GM19468 (cell line): Measurements from ENCODE around the gene HSD17B12.
"Not testable (repeated sequence)": the region's sequence is repeated elsewhere in the genome, so short reads cannot be mapped to it uniquely, and the experiment has no call there.

Experiments
- ATAC-seq: cut with Tn5 transposase; IDR thresholded peaks from one replicate; pipeline ENCODE4 v1.9.1; 2021; ENCODE audit warnings: mild to moderate bottlenecking, moderate library complexity, moderate number of reproducible peaks; ENCODE audit not compliant: unreplicated experiment; ENCODE audit errors: extremely low read depth

Gene HSD17B12

DNA sequence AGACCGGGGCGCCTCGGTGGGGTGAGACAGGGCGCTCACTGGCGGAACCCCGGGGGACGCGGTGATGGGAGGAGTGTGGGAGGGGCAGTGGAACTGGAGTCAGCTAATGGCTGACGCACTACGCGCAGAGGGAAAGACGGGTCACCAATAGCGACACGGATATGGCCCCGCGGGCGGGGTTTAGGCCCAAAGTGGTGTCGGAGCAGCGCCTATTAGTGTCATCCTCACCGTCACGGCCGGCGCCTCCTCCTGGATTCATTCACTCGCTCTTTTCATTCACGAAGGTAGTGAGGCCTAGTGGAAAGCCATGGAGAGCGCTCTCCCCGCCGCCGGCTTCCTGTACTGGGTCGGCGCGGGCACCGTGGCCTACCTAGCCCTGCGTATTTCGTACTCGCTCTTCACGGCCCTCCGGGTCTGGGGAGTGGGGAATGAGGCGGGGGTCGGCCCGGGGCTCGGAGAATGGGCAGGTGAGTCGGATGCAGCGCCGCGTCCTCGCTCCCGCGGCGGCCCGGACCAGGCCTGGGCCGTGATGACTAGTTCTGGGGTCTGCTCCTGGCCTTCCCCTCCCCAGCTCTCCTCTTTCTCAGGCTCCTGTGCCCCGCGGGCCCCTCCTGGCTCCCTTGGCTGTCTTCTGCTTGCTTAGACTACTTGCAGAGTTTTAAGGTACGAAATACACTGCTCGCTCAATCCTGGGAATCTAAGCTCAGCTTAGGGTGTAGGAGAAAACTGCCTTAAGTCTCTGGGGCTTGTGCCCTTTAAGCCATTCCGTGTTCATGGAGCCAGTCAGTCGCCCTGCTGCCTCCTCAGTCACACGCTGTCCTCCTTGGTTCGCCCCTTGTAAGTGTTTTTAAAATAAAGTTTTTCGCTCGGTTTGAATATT is at the start of gene HSD17B12:
TSS of gene HSD17B12 (plus strand) at position 218 of the 880 bp plus-strand sequence. CDS start at position 308, 90 bp downstream.
- peak; percentile 98 for ATAC-seq

DNA sequence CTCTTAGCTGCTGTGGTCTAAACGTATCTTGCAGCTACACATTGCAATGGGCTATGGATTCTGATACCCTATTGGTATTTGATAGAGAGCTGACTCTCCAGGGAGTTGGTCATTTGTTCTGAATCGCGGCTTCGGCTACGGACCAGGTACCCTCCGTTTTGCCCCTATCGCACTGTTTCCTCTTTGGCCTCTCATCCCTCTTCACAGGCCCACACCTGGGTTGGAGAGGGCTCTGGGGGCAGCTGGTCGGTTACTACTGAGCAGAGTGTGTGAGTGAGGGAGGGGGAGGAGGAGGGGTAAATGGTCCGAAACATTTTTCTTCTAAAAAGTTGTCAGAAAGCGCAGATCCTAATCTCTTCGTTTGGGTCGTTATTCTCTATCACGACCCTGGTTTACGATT is 48.8 kb upstream of the HSD17B12 start:
- ATAC-seq, result no peak

DNA sequence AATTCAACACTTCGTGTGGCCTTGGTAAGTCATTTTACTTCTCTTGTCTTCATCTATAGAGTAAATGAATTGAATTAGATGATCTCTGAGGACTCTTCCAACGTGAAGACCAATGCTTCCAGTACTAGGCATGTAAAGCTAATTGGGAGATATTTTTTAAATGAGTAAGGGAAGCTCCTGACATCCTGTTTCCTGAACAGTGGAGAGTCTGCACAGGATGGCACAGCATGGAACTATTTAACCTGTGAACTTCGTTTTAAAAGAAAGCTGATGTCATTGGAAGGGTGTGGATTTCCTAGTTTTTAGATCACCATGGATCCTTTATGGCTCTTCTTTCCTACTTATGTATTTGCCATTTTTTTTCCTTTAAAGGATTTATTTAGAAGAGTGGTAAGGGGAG is 48.4 kb upstream of the HSD17B12 start:
- ATAC-seq, result no peak

DNA sequence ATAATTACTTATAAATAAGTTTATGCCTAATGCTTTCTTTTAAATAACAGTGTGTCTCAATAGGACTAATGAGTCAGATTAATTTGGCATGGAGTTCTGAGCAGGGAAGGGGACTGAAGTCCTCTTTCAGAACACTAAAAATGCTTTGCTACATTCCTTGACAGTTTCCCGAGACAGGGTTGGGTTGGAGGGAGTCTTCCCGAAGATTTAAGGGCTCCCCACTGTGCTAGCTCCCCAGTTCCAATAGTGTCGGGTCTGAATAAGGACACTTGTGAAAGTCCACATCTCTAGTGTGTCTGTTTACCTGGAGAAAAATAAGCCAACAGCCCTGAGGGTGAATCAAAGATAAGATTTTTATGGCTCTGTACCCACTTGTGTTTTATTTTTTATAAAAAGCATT is 41.8 kb upstream of the HSD17B12 start:
- no peak for ATAC-seq

DNA sequence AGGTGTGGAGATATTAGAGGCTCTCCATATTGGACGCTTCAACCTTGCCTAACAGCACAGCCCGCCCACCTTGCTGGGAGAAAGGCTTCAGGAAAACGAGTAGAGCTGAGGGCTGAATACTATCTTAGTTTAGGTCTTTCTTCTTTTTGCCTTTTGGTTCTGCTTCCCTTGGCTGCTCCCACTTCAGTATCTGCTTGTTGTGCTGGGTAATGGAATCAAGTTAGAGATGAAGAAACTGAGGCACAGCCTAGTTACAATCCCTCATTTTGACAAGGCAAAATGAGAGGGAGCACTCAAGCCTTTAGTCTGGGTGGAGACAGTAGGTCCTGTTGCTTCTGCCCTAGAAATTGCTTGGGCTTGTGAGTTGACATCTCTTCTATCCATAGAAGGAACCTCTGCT is 41.3 kb upstream of the HSD17B12 start:
- ATAC-seq, result no peak

DNA sequence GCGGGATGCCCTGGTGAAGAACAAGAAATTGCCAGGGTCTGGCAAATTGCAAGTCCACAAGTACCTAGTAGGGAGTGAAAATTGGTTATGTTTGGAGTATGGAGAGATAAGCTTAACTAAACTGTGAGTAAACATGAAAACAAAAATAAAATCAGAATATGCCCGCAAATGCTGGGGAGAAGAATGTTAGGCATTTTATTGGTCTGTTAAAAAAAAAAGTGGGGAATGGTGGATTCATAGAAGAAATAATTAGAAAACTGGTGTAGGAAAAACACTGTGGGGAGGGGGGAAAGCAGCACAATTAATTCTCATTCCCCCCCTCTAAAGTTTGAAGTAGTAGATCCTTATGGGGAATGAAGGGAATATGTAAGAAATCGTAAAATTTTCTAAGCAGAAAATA is 40.6 kb upstream of the HSD17B12 start:
- no peak for ATAC-seq

DNA sequence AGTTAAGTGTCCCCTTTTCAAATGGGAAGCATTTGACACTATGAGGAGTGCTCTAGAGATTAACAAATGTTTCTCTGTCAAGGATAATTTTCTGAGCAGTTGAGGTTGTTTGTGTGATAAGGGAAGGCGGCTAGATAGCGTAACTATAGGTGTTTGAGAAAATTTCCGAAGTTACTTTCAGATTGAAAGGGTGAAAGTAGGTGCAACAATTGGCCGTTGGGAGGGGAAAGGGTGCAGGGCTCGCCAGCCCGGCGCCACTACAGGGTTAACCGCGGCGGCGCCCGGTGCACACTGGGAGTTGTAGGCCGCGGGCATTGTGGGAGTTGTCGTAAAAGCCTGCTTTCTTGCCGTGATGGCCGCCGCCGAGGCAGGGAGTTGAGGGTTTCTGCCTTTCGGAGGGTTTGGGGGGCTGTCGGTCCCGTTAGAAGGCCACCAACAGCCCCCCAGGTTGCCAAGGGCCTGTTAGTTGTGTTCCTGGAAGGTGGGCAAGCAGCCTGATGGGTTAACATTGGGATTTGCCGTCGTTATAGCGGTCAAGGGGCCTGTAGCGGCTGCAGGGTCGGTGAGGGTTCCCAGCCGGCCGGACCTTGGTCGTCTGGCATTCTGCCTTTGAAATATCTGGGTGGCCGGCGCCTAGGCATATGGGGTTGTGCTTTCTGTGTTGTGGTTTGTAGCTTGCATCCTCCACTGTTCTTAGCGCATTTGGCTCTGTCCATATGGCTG is 36.5 kb upstream of the HSD17B12 start:
- peak; percentile 95 for ATAC-seq

DNA sequence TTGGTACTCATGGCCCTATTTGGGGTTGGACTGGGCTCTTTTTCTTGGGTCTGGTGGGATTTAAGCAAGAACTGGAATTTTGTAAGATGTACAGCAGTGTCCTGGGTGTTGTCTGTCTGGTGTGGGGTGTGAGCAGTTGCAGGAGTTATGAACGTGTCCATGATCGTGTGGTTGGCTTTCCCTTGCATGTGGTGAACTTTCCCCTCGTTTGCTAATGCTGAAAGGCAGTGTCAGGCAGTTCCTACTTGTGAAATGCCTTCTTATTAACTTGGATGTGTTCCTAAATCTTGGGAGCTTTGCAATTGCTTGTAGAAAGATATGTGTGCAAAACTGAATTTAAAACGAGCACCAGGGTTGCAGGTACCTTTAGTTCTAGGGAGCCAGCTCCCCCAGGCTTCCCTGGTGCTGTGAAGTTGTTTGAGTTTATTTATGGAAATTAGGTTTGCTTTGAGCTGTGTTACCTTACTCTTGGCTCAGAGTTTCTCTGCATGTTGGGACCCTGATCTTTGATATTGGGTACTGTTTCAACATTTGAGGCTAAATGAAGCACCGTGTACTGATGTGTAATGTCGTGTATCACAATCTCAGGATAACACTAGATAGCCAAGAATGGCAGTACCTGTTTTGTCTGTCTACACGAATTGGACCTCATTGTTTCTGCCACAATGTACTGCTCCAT is 35.8 kb upstream of the HSD17B12 start:
- no peak for ATAC-seq

DNA sequence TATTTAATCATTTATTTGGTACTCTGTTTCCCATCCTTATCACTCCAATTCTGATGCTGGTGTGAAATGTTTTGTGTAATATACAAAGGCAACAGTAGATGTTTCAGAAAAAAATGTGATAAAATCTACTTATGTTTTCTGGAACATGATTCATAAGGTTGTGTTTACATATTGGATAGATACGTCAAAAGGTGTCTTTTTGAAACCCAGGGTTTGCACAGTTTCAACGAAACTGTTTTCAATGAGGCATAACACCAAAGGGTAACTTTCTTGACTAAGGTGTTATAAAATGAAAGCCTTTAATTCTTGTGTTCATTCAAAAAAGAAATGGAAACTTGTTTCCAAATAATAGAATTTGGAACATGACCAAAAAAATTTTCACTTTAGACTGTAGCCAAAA is 33.8 kb upstream of the HSD17B12 start:
- ATAC-seq, result no peak

DNA sequence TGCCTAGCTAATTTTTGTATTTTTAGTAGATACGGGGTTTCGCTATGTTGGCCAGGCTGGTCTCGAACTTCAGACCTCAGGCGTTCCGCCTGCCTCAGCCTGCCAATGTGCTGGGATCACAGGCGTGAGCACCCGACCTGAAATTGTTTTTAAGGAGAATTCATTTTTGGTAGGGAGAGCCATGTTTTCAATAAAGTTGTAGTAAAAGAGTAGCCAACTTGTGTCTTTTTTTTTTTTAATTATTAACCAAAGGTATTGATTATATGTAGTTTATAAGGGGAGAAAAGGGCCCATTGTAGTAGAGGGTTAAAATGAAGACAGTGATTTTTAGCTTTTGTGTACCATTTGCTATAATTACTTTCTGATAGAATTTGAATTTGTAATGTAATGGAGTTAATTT is 31.6 kb upstream of the HSD17B12 start:
- no peak for ATAC-seq

DNA sequence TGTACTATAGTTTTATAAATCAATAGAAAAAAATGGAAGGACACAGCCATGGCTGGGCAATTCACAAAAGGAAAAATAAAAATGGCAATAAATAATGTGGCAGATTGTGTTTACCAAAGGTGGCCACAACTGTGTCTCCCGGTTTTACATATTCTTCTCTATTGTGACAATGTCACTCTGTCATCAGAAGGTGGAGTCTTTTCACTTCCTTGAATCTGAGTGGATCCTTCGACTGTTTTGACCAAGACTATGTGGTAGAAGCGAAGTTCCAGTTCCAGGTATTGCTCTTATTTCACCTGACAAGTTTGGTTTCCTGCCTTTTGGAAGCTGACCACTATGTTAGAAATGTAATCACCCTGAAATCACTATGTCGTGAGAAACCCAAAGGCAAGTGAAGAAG is 31.0 kb upstream of the HSD17B12 start:
- no peak for ATAC-seq

DNA sequence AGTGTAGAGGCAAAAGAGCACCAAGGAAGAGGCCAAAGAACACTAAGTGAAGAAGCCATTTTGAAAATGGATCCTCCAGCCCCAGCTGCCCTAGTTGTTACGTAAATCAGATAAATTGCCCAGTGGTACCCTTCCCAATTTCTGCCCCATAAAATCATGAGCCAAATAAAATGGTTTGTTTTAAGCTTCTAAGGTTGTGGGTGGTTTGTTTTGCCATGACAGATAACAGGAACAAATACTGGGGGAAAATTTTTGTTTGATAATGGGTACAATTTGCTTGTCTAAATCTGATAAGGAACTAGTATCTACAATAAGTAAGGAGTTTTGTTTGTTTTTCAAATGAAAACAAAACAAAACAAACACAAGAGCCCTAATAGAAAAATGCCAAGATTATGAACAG is 30.6 kb upstream of the HSD17B12 start:
- no peak for ATAC-seq

DNA sequence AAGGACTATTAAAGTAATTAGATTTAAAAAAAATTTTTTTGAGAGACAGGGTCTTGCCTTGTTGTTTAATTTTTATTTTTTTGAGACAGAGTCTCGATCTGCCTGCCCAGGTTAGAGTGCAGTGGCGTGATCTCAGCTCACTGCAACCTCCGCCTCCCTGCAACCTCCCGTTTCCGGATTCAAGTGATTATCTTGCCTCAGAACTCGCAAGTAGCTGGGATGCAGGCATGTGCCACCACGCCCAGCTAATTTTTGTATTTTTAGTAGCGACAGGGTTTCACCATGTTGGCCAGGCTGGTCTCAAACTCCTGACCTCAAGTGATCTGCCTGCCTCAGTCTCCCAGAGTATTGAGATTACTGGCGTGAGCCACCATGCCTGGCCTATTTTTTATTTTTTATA is 17.5 kb upstream of the HSD17B12 start:
- ATAC-seq, result not testable (repeated sequence)

DNA sequence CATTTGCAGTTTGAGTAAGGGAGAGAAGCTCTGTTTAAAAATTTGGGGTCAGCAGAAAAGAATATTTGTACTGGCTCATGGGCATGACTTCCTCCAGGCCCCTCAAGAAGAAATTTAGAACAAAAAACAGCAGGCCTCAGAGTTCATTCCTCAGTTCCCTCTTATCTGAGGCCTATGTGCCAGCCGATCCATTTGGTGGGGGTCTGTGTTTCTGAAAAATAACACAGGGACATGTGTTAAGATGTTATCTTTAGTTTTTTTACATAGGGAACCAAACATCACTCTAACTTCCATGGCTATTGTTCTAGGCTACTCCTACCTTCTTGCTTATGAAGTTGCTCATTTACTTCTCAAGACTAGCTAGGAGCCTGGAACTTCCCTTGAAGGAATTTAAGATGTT is 16.2 kb upstream of the HSD17B12 start:
- ATAC-seq, result no peak

DNA sequence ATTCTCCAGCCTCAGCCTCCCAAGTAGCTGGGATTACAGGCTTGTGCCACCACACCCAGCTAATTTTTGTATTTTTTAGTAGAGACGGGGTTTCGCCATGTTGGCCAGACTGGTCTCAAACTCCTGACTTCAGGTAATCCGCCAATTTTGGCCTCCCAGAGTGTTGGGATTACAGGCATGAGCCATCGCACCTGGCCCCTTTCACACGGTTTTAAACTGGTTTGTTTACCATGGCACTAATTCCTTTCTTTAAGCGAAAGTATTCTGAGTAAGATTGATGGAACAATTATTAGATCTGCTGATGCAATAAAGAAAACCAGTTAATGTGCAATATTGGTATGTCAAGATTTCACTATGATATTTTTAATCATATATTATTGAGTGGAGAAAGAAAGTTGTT is 9.3 kb upstream of the HSD17B12 start:
- ATAC-seq, result not testable (repeated sequence)

DNA sequence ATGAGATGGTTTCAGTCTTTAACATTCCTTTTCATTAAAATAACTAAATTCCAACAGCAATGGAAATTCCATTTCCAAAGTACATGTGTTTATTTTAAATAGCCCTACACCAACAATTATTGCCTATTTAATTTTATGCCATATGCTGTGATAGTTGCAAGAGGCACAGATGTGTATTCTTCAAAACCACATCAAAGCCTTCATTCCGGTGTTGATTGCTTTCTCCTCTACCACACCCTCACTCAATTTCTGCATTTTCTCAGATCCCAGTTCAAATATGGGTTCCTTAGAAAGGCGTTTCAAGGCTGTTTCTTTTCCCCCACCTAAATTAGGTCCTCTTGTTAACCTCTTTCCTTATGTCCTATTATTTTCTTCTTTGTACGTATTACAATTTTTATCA is 6.0 kb upstream of the HSD17B12 start:
- no peak for ATAC-seq

DNA sequence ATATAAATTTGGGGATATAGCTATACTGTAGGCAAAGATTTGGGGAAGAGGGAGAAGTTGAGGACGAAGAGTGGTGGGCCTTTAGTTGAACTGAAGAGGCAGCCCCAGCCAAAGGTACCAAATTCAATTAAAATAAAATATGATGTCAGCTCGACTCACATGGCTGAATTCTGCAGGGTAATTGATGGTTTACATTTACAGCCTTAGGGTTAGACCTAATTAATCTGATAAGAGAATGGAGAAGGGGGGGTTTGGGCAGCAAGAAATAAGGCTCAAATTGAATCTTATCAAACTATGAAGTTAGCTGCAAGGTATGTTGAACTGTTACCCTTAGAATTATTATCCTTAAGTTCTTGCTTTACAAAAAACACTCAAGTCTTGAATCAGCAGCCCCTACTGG is 3.6 kb upstream of the HSD17B12 start:
- ATAC-seq, result no peak

DNA sequence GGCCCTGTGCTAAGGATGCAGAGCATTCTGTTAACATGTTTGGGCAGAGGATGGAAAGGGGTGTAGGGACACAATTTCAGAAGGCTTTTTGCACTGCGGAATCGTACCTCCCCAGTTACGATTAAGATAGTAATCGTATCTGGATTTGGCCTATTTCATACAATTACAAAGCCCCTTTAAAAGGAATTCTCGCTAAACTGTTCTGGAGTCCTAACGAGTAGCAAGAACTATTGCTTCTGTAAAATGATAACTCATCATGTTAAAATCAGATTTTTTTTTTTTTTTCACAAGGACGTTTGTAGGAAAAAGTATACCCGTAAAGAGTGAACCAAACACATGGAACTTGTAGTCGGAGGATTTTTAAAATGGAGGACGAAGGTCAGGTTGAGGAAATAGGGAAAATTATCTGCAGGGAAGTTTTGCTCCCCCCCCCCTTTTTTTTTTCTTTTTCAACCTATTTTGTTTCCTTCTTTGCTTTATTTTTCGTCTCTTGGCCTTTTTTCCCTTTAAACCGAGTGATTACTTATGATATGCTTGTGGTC is 934 bp downstream of the HSD17B12 start:
- ATAC-seq, result no peak

DNA sequence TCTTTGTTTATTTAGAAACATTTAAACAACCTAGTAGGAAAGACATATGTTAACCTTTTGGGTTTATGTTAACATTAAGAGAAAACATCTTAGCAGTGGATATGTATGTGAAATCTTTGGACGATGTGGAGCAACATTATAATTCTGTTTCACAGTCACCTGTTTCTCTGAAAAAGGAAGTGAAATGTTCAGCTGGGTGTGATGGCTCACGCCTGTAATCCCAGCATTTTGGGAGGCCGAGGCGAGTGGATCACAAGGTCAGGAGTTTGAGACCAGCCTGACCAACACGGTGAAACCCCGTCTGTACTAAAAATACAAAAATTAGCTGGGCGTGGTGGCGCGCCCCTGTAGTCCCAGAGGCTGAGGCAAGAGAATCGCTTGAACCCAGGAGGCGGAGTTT is 1.5 kb downstream of the HSD17B12 start:
- ATAC-seq, result not testable (repeated sequence)

DNA sequence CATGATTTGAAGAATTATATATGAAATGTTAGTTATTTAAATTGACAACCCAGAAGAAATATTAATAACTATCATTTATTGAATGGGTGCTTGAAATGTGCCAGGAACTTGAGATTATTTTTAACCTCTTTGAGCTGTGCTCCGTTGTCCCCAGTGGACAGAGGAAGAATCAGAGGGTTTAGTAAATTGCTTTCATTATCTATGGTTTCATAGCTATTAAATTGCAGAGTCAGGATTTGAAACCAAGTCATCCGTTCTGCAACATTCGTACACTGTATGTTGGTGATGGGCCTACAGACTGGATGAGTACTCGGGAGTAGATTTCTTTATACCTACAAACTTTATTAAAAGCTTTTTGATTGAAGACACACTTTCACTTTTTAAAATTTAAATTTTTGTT is 4.9 kb downstream of the HSD17B12 start:
- no peak for ATAC-seq

DNA sequence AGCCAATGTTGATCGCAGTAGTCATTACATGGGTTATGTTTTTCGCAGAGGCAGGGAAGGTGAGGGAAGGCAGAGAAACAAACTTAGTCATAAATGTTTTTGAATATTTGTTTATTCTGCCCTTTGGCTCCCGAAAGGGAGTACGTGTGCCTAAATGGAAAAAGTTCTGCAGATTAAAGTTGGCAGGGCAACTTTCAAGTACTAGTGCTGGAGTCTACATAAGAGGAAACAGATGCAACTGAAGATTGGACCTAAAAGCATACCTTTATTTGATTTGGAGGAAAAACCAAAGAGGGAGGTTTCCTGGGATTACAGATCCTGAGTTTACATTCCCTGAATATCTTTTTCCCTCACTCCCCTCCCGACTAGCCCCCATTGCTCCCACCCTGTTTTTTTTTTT is 5.7 kb downstream of the HSD17B12 start:
- ATAC-seq, result no peak
